Keratinocyte (primary cell): Measurements from ENCODE around the gene TNS1. TPM values are rescaled to one million over a fixed set of nuclear protein-coding genes. Genes with fewer than 3 reads are reported as not detected.
"Not testable (repeated sequence)": the region's sequence is repeated elsewhere in the genome, so short reads cannot be mapped to it uniquely, and the experiment has no call there.

ENCODE experiments used
- DNase-seq: peaks from one replicate; pipeline ENCODE4 v3.0.0-alpha.2; 2011; ENCODE audit warnings: low read depth, missing footprints, low spot score
- FAIRE-seq: peaks from 2 replicates; lab custom pipeline; 2011; peaks lifted over from hg19 to GRCh38; lab: Jason Lieb, UNC
- H2AFZ ChIP-seq: 2 replicates; pipeline ENCODE4 v1.6.0; 2012; ENCODE audit warnings: low read length, control low read depth, inconsistent platforms; ENCODE audit not compliant: control insufficient read depth
- H3K27ac ChIP-seq: 2 replicates; pipeline ENCODE4 v1.5.1; 2011; ENCODE audit warnings: low read length; ENCODE audit not compliant: control insufficient read depth, insufficient read depth
- H3K27me3 ChIP-seq: 3 replicates; pipeline ENCODE4 v1.6.0; 2011; ENCODE audit warnings: low read length; ENCODE audit not compliant: control insufficient read depth, insufficient read depth; ENCODE audit errors: extremely low read depth
- H3K36me3 ChIP-seq, 2 experiments: 2 replicates in 1 of 2; 3 replicates in 1 of 2; pipeline ENCODE4 v1.5.1; 2011; ENCODE audit warnings: low read length in 2 of 2, mild to moderate bottlenecking in 1 of 2; ENCODE audit not compliant: control insufficient read depth in 2 of 2, insufficient read depth in 2 of 2; ENCODE audit errors: extremely low read depth in 1 of 2
- H3K4me1 ChIP-seq: 3 replicates; pipeline ENCODE4 v1.5.1; 2011; ENCODE audit warnings: low read length; ENCODE audit not compliant: control insufficient read depth, insufficient read depth; ENCODE audit errors: extremely low read depth
- H3K4me2 ChIP-seq: 3 replicates; pipeline ENCODE4 v1.6.0; 2011; ENCODE audit warnings: low read depth, low read length; ENCODE audit not compliant: control insufficient read depth, insufficient read depth; ENCODE audit errors: extremely low read depth
- H3K4me3 ChIP-seq, 3 experiments: fragments of 200-600 bp in 1 of 3; sonication (generic) in 1 of 3; 2 replicates in 2 of 3; 3 replicates in 1 of 3; pipeline ENCODE4 v1.5.1; 2011 to 2016; ENCODE audit warnings: low read length in 3 of 3, mild to moderate bottlenecking in 3 of 3, control low read depth in 2 of 3, inconsistent platforms in 1 of 3, low read depth in 1 of 3, mixed read lengths in 1 of 3, mixed run types in 1 of 3, moderate library complexity in 1 of 3; ENCODE audit not compliant: control insufficient read depth in 2 of 3, insufficient read depth in 2 of 3; ENCODE audit errors: extremely low read depth in 1 of 3
- H3K79me2 ChIP-seq: 2 replicates; pipeline ENCODE4 v1.6.0; 2012; ENCODE audit warnings: low read length; ENCODE audit not compliant: control insufficient read depth, insufficient read depth
- H3K9ac ChIP-seq: 3 replicates; pipeline ENCODE4 v1.6.0; 2011; ENCODE audit warnings: low read length; ENCODE audit not compliant: control insufficient read depth, insufficient read depth; ENCODE audit errors: extremely low read depth
- H3K9me1 ChIP-seq: 3 replicates; pipeline ENCODE4 v1.6.0; 2011; ENCODE audit warnings: low read length; ENCODE audit not compliant: control insufficient read depth, insufficient read depth; ENCODE audit errors: extremely low read depth
- H3K9me3 ChIP-seq: 2 replicates; pipeline ENCODE4 v1.5.1; 2012; ENCODE audit warnings: low read depth, low read length; ENCODE audit not compliant: control insufficient read depth
- H4K20me1 ChIP-seq: 3 replicates; pipeline ENCODE4 v1.6.0; 2011; ENCODE audit warnings: low read length; ENCODE audit not compliant: control insufficient read depth, insufficient read depth; ENCODE audit errors: extremely low read depth
- CTCF ChIP-seq, 3 experiments: IDR thresholded peaks in 1 of 3; conservative IDR thresholded peaks in 1 of 3; optimal IDR thresholded peaks in 1 of 3; 2 replicates in 2 of 3; 3 replicates in 1 of 3; pipeline versions ENCODE3 to v1.5.1; 2011; ENCODE audit warnings: low read length in 3 of 3, mild to moderate bottlenecking in 3 of 3, moderate library complexity in 2 of 3, control low read depth in 1 of 3, inconsistent platforms in 1 of 3; ENCODE audit not compliant: insufficient read depth in 2 of 3; ENCODE audit errors: extremely low read depth in 1 of 3
- EZH2 ChIP-seq: IDR thresholded peaks from one replicate; pipeline ENCODE4 v1.6.1; 2012; ENCODE audit warnings: inconsistent platforms, mild to moderate bottlenecking, low read length, moderate library complexity
- dilution Hi-C: fragments of 300-500 bp; cut with MboI; formaldehyde crosslinking; loops from one replicate; pipeline ENCODE4 v1.7.0; 2020; ENCODE audit warnings: low sequenced_read_pairs; ENCODE audit not compliant: extremely low pct_ligation_motif_present
- polyA plus RNA-seq, 5 experiments: library from polyadenylated mRNA; depleted of rRNA in 3 of 5; stranded (reverse) in 3 of 5; stranded (forward) in 1 of 5; unstranded in 1 of 5; fragments of >200 nt; gene quantifications; 1 replicate in 1 of 5; 2 replicates in 3 of 5; 3 replicates in 1 of 5; pipeline versions ENCODE4 v1.2.1 to v1.2.3, GENCODE V29; 2011 to 2012; ENCODE audit warnings: missing spikeins in 2 of 5, low read depth in 1 of 5, low replicate concordance in 1 of 5

TNS1 gene
- polyA plus RNA-seq, 1 donor (not counting 4 experiments of a cell fraction or from before 2014, with no cell fraction given): 2.5 TPM

DNA sequence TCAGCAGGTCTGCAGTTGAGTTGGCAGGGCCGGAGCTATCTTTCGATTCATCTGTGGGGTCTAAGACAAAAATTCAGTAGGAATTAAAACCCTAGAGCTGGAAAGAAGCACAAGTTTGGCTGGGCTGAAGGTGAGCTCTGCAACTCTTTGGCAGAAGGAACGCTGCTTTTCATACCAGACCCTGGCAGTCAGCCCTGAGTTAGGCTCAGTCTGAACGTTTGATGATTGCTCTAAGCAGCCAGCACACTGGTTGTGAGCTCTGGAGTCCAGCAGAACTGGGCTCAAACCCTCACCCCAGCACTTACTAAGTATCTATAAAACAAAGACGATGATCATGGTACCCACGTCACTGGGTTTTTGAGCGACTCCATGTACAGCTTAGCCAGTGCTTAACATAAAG, 192.5 kb downstream of the TNS1 start:
- H3K36me3 ChIP-seq: no peaks in the 10 kb centered on the region
- no peak overlapping the region for H3K4me2 ChIP-seq
- no peak overlapping the region for H3K9ac ChIP-seq
- H2AFZ ChIP-seq: no peak overlapping the region
- dilution Hi-C loops: no loop called here
- no peaks in the 10 kb centered on the region for H4K20me1 ChIP-seq
- H3K9me3 ChIP-seq: no peaks in the 10 kb centered on the region
- TF ChIP-seq EZH2: no peak
- TF ChIP-seq CTCF (optimal IDR thresholded peaks at IDR 0.05 in 1 of 3, IDR thresholded peaks at IDR 0.05 in 1 of 3, conservative IDR thresholded peaks at IDR 0.05 in 1 of 3; ENCODE audit: extremely low read depth in 1 of 3, insufficient read depth in 2 of 3, low read length in 3 of 3): no peak
- no peaks in the 10 kb centered on the region for H3K9me1 ChIP-seq
- H3K27me3 ChIP-seq: no peaks in the 10 kb centered on the region
- no peaks in the 10 kb centered on the region for H3K4me1 ChIP-seq
- DNase-seq (no peak), FAIRE-seq (no peak)
- H3K79me2 ChIP-seq: no peaks in the 10 kb centered on the region
- H3K27ac ChIP-seq: no peak overlapping the region
- no peak overlapping the region for H3K4me3 ChIP-seq

GRCh38 chr2:217809736-217810135, 193.1 kb downstream of the TNS1 start:
- no peaks in the 10 kb centered on the region for H3K9me3 ChIP-seq
- FAIRE-seq: no peak
- no peak for DNase-seq
- no peaks in the 10 kb centered on the region for H3K27me3 ChIP-seq
- H3K79me2 ChIP-seq: no peaks in the 10 kb centered on the region
- no peak overlapping the region for H3K9ac ChIP-seq
- H2AFZ ChIP-seq: no peak overlapping the region
- dilution Hi-C loops: no loop called here
- H3K9me1 ChIP-seq: no peaks in the 10 kb centered on the region
- H3K27ac ChIP-seq: no peak overlapping the region
- H3K4me1 ChIP-seq: no peaks in the 10 kb centered on the region
- TF ChIP-seq CTCF (optimal IDR thresholded peaks at IDR 0.05 in 1 of 3, IDR thresholded peaks at IDR 0.05 in 1 of 3, conservative IDR thresholded peaks at IDR 0.05 in 1 of 3; ENCODE audit: extremely low read depth in 1 of 3, insufficient read depth in 2 of 3, low read length in 3 of 3) (no peak), EZH2 (no peak)
- H3K4me3 ChIP-seq: no peak overlapping the region
- no peak overlapping the region for H3K4me2 ChIP-seq
- no peaks in the 10 kb centered on the region for H4K20me1 ChIP-seq
- no peaks in the 10 kb centered on the region for H3K36me3 ChIP-seq

- H3K79me2 ChIP-seq, FAIRE-seq, H2AFZ ChIP-seq, H4K20me1 ChIP-seq, H3K36me3 ChIP-seq, H3K9me1 ChIP-seq, H3K9ac ChIP-seq, H3K27me3 ChIP-seq, H3K4me3 ChIP-seq, DNase-seq, H3K4me2 ChIP-seq, H3K4me1 ChIP-seq, dilution Hi-C loops, H3K9me3 ChIP-seq, H3K27ac ChIP-seq: not testable (repeated sequence)
These were observed 193.8 kb downstream of the TNS1 start for GRCh38 chr2:217808967-217809366.
